GM21447 (cell line): ENCODE data around the gene CCNY.

Experiments
- ATAC-seq: cut with Tn5 transposase; IDR thresholded peaks from one replicate; pipeline ENCODE4 v1.9.1; 2021; ENCODE audit not compliant: unreplicated experiment

CCNY gene

DNA sequence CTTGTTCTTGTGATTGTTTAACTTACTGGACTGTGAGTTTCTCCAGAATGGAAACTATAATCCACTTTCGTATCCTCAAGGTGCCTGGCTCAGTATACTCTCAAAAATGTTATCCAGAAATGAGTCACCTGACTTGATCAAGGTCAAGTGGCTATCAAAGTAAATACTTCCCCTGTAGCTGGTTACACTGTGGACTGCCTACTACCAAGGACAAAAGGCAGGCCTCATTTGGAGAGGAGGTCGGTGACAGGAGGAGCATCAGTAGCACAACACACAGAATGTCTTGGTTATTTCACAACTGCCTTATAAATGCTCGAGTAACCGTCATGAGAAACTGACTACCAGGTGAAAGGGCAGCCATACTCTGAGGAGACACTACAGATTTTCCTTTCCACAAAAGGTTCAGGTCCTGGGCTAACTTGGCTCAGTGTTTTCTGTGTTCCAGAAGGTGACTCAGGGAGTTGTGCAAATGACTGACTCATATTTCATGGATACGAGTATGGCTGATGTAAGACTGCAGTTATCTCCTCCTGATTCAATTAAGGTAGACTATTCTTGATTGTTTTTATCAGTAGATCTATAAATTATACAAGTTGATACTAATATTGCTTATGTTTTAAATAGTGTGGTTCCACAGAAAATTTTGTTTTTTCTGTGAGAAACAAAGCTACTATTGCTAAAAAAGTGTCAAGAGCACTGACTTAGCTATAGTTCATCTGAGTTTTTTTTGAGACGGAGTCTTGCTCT is 4.2 kb upstream of the CCNY start:
- ATAC-seq, result no peak

DNA sequence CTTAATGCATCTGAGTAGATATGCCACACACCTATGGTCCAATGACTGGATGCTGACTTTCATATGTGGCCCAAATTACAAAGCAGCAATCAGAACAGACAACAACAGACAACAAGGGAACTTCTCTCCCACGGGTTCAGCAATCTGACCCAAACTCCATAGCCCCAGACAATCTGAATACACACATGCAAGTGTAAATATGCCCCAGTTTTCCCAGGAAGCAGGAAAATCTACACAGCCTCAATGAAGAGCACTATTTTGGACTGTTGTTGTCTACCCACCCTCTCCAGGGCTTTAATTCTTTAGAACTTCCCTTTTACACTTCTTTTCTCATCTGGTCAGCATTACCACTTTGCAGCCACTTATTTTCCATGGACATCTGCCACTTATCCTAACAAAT is 2.0 kb upstream of the CCNY start:
- ATAC-seq, result no peak

DNA sequence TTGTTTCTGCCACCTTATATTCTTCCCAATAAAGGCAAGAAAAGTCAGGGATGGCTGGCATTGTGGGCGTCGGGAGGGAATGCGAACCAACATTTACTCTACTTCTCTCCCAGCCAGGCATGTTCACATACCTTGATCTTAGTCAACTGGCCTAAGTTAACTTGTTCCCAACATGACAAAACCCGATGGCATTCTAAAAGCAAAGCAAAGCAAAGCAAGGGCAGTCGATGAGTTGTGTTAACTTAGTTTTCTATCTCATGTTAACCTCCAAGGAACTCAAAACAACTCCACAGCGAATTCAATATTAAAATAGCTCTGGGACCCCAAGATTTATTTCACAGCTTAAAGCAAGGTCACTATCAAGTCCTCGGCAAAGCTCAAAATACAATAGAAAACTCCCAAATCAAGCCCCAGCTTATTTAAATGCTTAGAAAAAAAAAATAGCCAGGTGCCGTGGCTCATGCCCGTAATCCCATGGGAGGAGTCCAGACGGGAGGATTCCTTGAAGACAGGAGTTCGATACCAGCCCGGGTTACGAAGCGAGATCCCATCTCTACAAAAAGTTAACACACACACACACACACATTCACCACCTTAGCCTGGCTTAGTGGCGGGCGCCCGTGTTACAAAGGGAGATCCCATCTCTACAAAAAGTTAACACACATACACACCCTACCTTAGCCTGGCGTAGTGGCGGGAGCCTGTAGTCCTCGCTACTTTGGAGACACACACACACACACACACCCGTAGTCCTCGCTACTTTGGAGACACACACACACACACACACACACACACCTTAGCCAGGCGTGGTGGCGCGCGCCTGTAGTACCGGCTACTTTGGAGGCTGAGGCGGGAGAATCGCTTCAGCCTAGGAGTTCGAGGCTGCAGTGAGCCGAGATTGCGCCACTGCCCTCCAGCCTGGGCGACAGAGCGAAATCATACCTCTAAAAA is 901 bp upstream of the CCNY start:
- peak; percentile 5 for ATAC-seq

DNA sequence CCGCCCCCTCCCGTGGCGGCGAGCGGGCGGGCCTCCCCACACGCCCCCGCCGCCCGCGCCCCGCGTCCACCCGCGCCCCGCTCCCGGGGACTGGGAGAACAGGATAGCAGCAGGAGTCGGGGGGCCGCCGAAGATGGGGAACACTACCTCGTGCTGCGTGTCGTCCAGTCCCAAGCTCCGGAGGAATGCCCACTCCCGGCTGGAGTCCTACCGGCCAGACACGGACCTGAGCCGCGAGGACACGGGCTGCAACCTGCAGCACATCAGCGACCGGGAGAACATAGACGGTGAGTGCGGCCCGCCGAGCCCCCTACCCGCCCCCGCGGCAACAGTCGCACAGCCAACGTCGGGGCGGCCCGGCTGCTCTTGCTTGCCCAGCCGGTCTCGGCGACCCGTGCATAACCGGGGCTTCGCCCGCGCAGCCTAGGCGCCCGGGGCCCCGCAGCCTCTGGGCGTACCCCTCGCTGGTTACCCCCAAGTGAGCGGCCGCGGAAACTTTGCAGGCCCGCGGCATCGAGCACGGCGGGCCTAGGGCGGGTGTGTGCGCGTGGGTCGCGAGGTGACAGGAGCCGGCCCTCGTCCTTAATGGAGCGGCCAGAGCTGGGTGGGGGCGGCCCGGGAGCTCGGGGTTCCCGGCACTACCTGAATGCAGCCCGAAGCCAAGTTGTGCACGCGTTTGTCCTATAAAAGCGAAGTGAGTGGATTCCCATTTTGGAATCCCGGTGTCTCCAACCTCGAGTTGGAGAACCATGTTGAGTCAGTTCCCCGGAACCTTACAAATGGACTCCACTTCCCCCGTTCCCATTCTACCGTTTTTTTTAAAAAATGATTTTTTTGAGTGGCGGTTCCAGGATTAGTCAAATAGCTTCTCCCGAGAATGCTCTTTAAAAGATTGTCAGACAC is 863 bp downstream of the CCNY start:
- ATAC-seq, result peak; percentile 2

DNA sequence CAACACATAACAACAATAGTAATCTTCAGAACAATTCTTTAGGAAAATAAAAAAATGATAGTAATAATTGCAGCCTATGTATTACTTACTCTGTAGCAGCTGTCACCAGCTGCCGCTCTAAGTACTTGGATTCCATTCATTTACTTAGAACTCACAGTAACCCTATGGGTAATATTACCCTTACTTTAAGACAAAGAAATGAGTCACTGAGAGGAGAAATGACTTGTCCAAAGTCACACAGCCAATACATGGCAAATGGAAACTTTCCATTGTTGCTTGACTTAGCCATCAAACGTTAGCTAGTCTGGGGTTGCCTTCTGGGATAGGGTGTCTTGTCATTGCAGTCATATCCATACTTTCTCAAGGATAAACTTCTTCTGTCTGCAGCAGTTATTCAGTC is 3.6 kb downstream of the CCNY start:
- ATAC-seq, result peak; percentile 54

DNA sequence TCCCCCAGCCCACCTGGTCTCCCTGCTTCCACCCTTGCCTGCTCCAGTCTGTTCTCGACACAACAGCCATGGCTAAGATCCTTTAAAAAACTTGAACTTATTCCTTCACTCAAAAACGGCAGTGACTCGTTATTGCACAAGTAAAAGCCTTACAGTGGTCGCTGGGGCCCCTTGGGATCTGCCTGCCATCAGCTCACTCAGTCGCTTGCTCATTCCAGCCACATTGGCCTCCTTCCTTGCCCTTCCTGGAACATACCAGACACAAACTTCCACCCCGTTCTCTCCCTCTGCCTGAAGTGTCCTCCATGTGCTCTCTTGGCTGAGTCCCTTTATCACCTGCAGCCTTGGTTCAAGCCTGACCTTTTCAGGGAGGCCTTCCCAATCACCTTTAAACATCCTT is 4.7 kb downstream of the CCNY start:
- ATAC-seq, result no peak

DNA sequence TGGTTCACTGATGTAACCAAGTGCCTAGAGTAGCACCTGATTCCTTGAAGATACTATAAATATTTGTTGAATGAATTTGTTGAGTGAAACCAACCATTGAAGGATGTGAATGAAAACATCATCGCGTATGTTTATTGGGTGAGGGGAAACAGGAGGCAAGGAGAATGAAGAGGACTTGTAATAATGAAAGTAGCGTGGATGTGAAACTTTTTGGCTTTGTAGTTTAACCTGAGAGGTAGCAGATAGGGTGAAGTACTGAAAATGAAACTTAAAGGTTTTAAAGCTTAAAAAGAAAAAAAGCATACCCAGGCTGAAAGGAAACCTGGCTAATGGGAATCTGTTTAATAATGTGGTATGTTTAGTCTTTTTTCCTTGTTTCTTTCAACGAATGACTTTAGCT is 5.2 kb downstream of the CCNY start:
- ATAC-seq, result peak; percentile 74

DNA sequence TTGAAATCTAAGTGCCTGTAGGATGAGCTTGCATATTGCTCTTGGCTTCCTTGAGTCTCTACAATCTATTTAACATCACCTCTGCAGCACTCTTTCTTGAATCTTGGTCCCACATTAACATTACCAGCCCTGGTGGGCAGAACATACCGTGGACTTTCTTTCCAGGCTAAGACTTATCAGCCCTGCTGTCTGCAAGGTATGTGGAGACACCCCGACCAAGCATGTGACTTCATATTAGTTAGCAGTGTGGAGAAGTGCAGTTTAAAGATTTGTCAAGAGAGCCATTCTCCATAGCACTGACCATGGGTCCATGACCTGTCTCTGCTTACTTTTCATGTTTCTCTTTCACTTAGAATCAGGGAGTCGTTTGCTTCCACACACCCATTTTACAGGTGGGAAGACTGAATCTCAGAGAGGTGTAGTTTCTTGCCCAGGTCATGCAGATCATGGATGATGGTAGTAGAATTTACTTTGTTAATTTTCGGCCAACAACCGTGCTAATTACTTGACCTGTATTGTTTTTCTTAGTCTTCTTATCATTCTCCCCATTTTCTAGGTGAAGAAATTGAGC is 6.0 kb downstream of the CCNY start:
- ATAC-seq, result no peak

DNA sequence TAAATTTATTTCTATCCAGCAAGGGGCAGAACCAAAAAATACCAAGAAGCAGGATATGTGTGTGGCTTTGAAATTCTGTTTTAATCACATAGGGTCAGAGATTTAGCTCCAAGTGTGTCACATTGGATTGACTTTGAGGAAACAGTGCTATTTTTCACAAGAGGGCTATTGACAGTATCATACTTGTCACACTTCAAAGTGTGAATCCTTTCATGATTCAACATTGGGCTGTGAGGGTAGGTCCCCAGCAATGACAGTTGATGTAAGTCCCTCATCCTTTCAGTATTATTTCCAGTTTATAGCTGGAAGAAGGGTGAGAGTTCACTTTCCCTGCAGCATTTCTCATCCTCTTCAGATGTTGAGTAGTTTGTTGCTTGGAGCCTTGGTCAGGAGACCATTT is 7.4 kb downstream of the CCNY start:
- no peak for ATAC-seq

DNA sequence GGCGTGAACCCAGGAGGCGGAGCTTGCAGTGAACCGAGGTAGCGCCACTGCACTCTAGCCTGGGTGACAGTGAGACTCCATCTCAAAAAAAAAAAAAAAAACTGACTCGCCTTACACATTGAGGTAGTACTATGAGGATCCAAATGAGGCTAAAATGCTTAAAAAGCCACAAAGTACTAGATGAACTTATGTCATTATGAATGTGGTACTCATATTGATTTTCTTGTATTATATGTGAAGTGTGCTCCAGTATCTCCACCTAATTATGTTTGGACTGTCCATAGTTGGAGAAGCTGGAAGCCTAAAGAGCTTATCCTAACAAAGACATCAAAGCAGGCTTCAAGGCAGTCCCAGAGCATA is 9.1 kb downstream of the CCNY start:
- no peak for ATAC-seq

DNA sequence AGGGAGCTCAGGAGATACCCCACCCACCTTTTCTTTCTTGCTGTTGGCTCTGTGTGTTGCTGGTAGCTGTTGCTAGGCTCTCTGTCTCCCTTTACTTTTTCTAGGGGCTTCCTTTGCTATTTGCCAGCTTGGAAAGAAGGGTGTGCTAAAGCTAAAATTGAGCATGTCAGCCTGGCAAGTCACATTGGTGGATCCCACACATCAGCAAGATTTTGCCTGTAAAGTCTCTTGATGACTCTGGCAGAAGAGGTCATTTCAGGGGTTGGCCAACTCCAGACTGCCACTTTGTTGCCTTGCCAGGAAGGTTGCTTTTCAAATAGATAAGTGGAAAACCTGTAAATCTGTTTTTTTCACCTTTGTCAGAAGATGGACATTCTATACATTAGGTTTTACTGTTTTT is 9.9 kb downstream of the CCNY start:
- no peak for ATAC-seq

DNA sequence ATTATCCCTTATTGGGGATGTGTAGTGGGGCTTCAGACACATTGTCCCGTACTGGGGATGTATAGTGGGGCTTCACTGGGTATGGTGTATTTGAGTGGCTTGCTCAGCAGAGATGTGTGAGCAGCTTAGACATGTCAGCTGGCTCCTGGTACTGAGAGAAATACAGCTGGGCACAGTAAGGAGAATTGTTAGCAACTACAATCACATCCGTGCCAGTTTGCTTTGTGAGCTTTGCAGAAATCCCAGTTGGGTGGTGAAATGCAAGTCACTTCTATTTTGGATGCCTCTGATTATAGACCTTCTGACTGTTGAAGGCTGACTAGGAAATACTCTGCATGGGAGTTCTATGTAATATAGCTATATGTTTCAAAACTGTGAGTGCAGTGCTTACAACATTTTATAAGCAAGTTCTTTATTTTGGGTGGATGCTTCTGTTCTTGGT is 10.8 kb downstream of the CCNY start:
- ATAC-seq, result no peak

DNA sequence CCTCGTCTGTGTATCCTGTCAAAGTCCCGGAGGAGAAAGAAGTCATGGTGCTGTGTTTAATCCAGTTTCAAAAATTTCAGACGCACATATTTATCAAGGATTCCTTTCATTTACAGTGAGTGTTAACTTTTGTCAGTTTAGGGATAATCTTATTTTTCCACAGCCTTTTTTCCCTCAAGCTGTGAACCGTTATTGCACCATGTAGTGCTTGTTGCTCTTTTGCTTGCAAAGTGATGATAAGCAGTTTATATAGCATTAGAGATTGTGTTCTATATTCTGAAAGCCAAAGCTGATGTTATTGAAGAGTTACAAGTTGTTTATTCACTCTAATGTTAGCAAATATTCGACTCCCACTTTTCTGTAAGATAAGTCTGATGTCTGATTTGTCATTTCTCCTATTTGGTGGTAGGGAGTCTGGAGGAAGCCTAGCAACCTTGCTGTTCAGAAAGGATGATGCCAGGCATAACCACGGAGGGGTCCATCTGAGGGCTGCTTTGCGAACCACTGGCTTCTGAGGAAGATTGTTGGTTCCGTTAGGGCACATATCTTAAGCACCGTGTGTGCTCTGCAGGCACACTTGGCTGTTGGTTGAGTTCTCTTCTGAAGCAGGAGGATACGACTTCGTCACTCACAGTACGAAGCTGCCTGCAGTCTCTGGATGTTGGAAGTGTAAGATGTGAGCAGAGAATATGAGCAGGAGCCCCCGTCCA is 11.7 kb downstream of the CCNY start:
- no peak for ATAC-seq

DNA sequence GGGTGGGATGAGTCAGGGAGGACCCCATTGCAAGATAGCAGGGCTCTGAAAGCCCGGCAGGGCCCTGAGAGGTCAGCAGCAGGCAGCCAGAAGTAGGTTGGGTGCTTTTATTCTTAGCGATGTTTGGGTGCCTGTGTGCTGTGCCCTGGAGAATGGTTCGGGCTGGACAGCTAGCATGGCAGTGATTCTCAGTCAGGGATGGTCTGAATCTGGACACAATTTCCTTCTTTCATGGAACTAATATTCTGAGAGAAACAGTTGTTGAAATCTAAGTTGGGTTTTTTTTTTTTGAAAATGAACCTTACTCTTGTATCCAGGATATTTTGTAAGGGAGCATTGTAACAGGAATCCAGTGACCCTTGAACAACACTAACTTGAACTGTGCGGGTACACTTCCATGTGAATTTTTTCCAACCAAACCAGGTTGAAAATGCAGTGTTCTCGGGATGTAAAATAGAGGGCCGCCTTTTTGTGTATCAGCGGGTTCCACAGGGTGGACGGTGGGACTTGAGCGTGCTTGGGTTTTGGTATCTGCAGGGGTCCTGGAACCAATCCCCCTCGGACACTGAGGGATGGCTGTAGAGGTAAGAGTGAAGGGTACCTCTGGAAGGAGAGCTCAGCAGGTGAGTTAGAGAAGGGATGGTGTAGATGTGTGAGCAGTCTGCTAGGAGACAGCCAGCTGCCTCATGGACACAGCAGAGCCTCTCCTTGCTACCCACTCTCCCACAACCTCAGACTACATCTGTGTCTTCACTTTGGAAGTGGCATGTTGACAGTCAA is 12.5 kb downstream of the CCNY start:
- ATAC-seq, result no peak

DNA sequence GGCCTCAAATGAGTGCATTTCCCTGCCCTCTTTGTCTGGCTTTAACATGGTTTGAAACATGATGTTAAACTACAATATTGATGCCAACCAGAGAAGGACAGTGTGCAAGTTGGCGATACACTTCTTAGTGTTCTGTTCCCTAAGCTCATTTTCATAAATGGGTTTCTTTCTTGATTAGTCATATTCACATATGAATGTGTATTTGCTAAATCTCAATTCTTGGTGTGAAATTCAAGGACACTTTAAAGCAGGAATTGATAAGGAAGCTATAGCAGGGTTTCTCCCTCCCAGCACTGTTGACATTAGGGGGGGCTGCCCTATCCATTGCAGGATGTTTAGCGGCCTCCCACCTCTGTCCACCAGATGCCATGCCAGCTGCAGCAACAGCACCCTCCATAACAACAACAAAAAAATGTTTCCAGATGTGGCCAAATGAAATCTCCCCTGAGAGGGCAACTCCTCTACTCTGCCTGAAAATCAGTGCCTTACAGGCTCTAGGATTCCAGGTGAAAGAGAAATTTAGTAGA is 13.1 kb downstream of the CCNY start:
- ATAC-seq, result no peak

DNA sequence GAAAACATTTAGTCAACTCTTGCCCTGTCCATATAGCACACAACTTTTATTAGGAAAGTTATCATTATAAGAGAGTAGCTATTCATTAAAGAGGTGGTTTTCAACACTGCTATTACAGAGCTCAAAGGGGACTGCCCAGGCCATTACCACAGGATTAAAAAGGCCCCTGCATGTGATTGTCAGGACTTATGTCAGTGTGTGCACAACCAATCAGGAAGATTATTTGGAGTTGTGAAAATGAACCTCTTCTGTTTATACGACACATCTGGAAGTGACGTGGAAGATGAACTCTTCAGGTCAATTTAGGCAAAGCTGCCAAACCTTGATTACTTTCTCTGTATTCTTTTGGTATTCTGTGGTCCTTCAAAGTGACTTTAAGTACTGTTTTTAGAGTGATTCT is 14.7 kb downstream of the CCNY start:
- no peak for ATAC-seq

DNA sequence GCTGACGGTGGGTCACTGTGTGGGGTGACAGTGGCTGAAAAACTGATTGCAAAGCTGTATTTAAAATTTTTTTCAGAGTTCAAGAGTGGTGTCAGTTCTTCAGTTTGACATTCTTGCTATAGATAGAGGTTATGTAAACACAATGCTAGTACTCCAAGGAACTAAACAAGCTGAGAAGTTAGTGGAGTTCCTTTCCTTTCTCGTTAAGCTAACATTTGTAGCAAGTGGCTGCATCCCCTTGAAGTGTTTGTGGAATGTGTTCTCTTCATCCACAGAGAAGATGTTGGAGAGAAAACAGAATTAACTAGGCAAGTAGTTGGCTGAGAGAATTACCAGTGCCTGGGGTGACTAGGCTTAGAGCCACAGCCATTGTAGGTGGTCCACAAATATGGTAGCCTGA is 15.8 kb downstream of the CCNY start:
- no peak for ATAC-seq

DNA sequence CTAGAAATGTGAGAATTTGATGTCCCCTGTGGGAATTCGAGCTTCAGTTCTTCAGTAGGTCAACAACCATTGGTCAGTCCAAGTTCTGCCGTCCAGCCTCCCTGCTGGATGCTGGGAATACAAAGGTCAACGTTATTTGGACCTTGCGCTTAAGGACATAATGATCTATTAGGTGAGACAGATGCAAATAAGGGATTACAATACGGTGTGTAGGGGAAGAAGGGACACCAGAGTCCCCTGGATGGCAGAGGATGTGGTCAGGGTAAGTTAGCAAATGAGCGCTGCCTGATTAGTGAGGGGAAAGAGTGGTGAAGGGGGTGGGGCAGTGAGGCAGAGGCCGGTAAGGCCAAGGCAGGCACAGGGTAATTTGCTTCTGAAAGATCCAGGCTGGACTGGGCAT is 16.2 kb downstream of the CCNY start:
- ATAC-seq, result peak; percentile 36

DNA sequence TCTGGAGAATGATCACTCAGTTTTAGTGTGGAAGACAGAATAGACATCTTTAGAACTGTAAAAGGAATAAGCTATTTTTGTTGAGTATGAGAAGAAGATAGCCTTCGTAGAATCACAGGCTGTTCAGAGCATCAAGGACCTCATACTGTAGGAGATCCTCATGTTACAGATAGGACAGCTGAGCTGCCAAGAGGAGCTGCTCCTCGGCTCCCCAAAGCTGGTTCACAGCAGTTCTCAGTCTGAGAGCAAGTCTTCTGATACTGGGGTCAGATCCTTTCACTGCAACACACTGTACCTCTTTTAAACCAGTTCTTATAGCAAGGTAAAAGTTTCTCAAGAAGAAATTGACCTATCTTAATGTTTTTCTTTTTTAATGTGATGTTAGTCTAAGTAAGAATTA is 17.1 kb downstream of the CCNY start:
- peak; percentile 30 for ATAC-seq
